GM10266 (cell line): ENCODE measurements around the gene TMEM81.

Source experiments
- DNase-seq: peaks from one replicate; pipeline ENCODE4 v3.0.0; 2012; ENCODE audit errors: extremely low spot score
- CTCF ChIP-seq: IDR thresholded peaks from 2 replicates; pipeline ENCODE4 v1.5.1; 2012; ENCODE audit warnings: mild to moderate bottlenecking, low read depth; ENCODE audit not compliant: control insufficient read depth, insufficient read depth; ENCODE audit errors: missing control alignments

TMEM81 gene

DNA sequence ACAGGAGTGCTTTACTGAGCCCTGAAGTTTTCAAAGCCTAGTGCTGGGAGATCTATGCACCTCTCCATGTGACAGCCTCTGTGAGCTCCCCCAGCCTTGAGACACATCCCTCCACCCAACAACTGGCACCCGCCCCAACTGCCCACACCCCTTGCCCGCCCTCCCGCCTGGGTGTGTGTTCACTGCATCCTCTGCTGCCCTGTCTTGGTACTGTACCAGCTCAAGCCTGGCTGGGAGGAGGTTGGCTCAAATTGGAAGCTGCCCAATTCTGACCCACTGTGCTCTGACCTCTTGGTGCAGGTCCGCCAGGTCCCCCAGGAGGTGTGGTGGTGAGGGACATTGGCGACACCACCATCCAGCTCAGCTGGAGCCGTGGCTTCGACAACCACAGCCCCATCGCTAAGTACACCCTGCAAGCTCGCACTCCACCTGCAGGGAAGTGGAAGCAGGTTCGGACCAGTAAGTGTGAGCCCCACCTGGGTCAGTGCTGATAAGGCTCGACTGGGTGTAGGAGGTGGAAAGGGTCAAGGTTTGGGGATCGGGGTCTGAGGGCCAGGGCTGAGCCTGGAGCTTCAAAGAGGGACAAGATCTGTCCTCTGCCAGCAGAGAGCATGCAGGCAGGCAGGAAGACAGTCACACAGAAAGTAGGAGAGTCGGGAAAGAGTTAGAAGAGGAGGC, 18.0 kb downstream of the TMEM81 start:
- no peak for TF ChIP-seq CTCF
- DNase-seq = no peak

DNA sequence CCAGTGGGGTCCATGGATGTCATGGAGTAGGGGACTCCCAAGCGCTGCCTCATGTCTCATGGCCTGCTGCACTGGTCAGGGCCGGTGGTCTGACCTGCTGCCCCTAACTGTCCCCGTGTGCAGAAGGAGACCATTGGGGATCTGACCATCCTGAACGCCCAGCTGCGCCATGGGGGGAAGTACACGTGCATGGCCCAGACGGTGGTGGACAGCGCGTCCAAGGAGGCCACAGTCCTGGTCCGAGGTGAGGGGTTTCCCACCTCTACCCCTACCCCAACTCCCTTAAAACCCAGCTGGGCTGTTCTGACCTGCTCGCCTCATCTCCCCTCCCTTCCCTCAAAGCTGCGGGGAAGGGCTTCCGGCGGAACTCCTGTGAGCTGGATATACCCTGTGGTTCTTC, 18.6 kb downstream of the TMEM81 start:
- no peak for TF ChIP-seq CTCF
- no peak for DNase-seq

DNA sequence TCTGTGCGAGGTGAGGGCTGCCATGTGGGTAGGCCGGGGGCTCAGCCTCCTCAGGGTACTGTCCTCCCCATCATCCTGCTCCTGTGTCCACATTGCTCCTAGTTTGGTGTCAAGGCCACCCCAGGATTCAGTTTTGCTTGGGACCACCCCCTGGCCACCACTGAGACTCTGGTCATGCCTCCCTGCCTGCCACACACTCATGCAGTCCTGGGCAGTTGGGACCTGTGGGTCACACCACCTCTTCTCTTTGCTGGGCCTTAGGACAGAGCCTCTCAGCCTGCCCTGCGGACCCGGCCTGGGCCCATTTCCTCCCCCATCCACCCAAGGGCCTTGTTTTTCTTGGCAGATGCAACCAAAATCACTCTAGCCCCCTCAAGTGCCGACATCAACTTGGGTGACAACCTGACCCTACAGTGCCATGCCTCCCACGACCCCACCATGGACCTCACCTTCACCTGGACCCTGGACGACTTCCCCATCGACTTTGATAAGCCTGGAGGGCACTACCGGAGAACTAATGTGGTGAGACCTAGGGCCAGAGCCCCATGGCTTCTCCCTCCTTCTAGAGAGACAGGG, 19.4 kb downstream of the TMEM81 start:
- DNase-seq = no peak
- no peak for TF ChIP-seq CTCF

GRCh38 chr1:205064301-205064700, 20.0 kb downstream of the TMEM81 start:
- no peak for TF ChIP-seq CTCF
- DNase-seq = no peak

GRCh38 chr1:205062895-205063294, 21.4 kb downstream of the TMEM81 start:
- TF ChIP-seq CTCF = no peak
- no peak for DNase-seq

DNA sequence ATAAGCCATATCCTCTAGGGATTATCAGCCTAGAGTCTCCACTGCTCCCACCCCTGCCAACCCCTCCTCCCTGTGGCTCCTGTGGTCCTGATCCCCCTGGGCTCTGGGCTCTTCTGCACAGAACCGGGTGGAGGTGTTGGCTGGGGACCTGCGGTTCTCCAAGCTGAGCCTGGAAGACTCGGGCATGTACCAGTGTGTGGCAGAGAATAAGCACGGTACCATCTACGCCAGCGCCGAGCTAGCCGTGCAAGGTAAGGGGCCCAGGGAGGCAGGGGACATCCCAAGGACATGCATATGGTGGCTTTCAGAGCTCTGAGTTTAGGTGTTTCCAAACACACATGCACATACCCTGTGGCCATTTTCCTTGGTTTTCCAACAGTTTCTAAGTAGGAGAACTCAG, 21.9 kb downstream of the TMEM81 start:
- DNase-seq = no peak
- no peak for TF ChIP-seq CTCF

GRCh38 chr1:205061665-205062069, 22.6 kb downstream of the TMEM81 start:
- DNase-seq = peak; percentile 79
- TF ChIP-seq CTCF = peak; percentile 88
